B cell (primary cell): ENCODE data around the gene CREBBP. TPM values are rescaled to one million over a fixed set of nuclear protein-coding genes. Genes with fewer than 3 reads are reported as not detected.
A peak's percentile ranks its signal among the peaks of the same experiment; 100 is the strongest.

Experiments used
- ATAC-seq: fragments of 200-7000 bp; cut with Tn5 transposase; one replicate; pipeline ENCODE4 v1.10.0; 2021; ENCODE audit warnings: low read depth, mild to moderate bottlenecking, moderate number of reproducible peaks, moderate library complexity
- CTCF ChIA-PET: fragments of 350-600 bp; sonication (Branson Sonifier 250); formaldehyde crosslinking; loops from one replicate; lab custom pipeline; 2021; ENCODE audit warnings: antibody characterized with exemption, inconsistent platforms; lab: Charles Lee
- POLR2A ChIA-PET: fragments of 350-600 bp; sonication (Branson Sonifier 250); formaldehyde crosslinking; loops from one replicate; lab custom pipeline; 2021; ENCODE audit warnings: antibody characterized with exemption; lab: Charles Lee
- DNase-seq: peaks from one replicate; pipeline ENCODE4 v3.0.0; 2013
- H2AFZ ChIP-seq: 2 replicates; pipeline ENCODE4 v1.6.1; 2012; ENCODE audit warnings: mild to moderate bottlenecking, low read depth, low read length; ENCODE audit not compliant: insufficient read depth, poor library complexity, severe bottlenecking
- H3K27ac ChIP-seq, 2 donors: 1 replicate in 1 of 2; 2 replicates in 1 of 2; pipeline ENCODE4 v1.5.1; 2012 to 2013; ENCODE audit warnings: low read length in 2 of 2, mild to moderate bottlenecking in 2 of 2, moderate library complexity in 1 of 2
- H3K27me3 ChIP-seq, 4 experiments: fragments of 200-600 bp in 1 of 4; sonication (generic) in 1 of 4; replicated peaks in 1 of 4; 1 replicate in 2 of 4; 2 replicates in 2 of 4; pipeline versions ENCODE4 v1.6.1 to v1.7.0; 2013 to 2016; ENCODE audit warnings: low read length in 3 of 4, mild to moderate bottlenecking in 2 of 4, mixed read lengths in 1 of 4, moderate library complexity in 1 of 4; ENCODE audit not compliant: insufficient read depth in 4 of 4, control insufficient read depth in 3 of 4; ENCODE audit errors: control extremely low read depth in 1 of 4
- H3K36me3 ChIP-seq, 2 experiments: replicated peaks in 1 of 2; 1 replicate in 1 of 2; 2 replicates in 1 of 2; pipeline versions ENCODE4 v1.6.1 to v1.7.1; 2013; ENCODE audit warnings: low read length in 1 of 2; ENCODE audit not compliant: insufficient read depth in 2 of 2, control insufficient read depth in 1 of 2; ENCODE audit errors: control extremely low read depth in 1 of 2, extremely low read depth in 1 of 2
- H3K4me1 ChIP-seq, 2 donors: fragments of 200-600 bp in 1 of 2; sonication (generic) in 1 of 2; 1 replicate in 1 of 2; 2 replicates in 1 of 2; pipeline versions ENCODE4 v1.5.1 to v1.6.1; 2013 to 2017; ENCODE audit warnings: low read length in 2 of 2; ENCODE audit not compliant: control insufficient read depth in 2 of 2, insufficient read depth in 2 of 2
- H3K4me2 ChIP-seq: replicated peaks from 2 replicates; pipeline ENCODE3; 2012; ENCODE audit warnings: mild to moderate bottlenecking, low read depth, low read length; ENCODE audit not compliant: poor library complexity, severe bottlenecking
- H3K4me3 ChIP-seq, 5 experiments: fragments of 200-600 bp in 1 of 5; sonication (generic) in 1 of 5; 1 replicate in 3 of 5; 2 replicates in 2 of 5; pipeline versions ENCODE4 v1.5.1 to v1.7.0; 2011 to 2016; ENCODE audit warnings: low read length in 4 of 5, mild to moderate bottlenecking in 4 of 5, low read depth in 2 of 5, control low read depth in 1 of 5, moderate library complexity in 1 of 5; ENCODE audit not compliant: insufficient read depth in 1 of 5; ENCODE audit errors: control extremely low read depth in 1 of 5, extremely low read depth in 1 of 5
- H3K79me2 ChIP-seq: fragments of 200-600 bp; sonication (generic); one replicate; pipeline ENCODE4 v1.6.0; 2016; ENCODE audit warnings: low read length; ENCODE audit not compliant: control insufficient read depth, insufficient read depth
- H3K9ac ChIP-seq: fragments of 200-600 bp; sonication (generic); 2 replicates; pipeline ENCODE4 v1.6.1; 2017; ENCODE audit warnings: mild to moderate bottlenecking, low read length, moderate library complexity
- H3K9me3 ChIP-seq, 3 donors: one replicate each; pipeline versions ENCODE4 v1.6.1 to v1.7.1; 2013; ENCODE audit warnings: low read length in 2 of 3; ENCODE audit not compliant: control insufficient read depth in 2 of 3, insufficient read depth in 1 of 3; ENCODE audit errors: control extremely low read depth in 1 of 3
- H4K20me1 ChIP-seq: 2 replicates; pipeline ENCODE4 v1.6.0; 2012; ENCODE audit warnings: mild to moderate bottlenecking, low read length; ENCODE audit not compliant: insufficient read depth, control insufficient read depth, poor library complexity, severe bottlenecking
- H3K27ac Mint-ChIP-seq: one replicate; pipeline ENCODE4 v1.8.0; 2021; ENCODE audit warnings: mixed read lengths
- H3K27me3 Mint-ChIP-seq: one replicate; pipeline ENCODE4 v1.8.0; 2021; ENCODE audit warnings: mixed read lengths
- H3K4me1 Mint-ChIP-seq: one replicate; pipeline ENCODE4 v1.8.0; 2021; ENCODE audit warnings: mixed read lengths
- H3K4me3 Mint-ChIP-seq: one replicate; pipeline ENCODE4 v1.8.0; 2021; ENCODE audit warnings: mixed read lengths
- H3K9me3 Mint-ChIP-seq: one replicate; pipeline ENCODE4 v1.8.0; 2022; ENCODE audit warnings: mixed read lengths; ENCODE audit not compliant: insufficient read depth
- EZH2 ChIP-seq: IDR thresholded peaks from 2 replicates; pipeline ENCODE4 v1.6.1; 2012; ENCODE audit warnings: borderline replicate concordance, low read depth, mild to moderate bottlenecking, moderate library complexity, low read length; ENCODE audit not compliant: insufficient read depth, poor library complexity, severe bottlenecking
- WGBS: methylation state at CpG from one replicate; pipeline ENCODE4 v1.1.5; 2013; ENCODE audit warnings: missing lambda C conversion rate; ENCODE audit not compliant: insufficient coverage; 5-methylcytosine and 5-hydroxymethylcytosine counted together
- intact Hi-C: fragments of 100-400 bp; cut with micrococcal nuclease; formaldehyde crosslinking; loops from one replicate; pipeline ENCODE4 v1.10.0; 2022
- polyA plus RNA-seq: library from polyadenylated mRNA; depleted of rRNA; stranded (reverse); fragments of >200 nt; gene quantifications from 2 replicates; pipeline ENCODE4 v1.2.3, GENCODE V29; 2012
- total RNA-seq, 2 donors: library from RNA; stranded (reverse); fragments of 120-200 nt in 1 of 2; gene quantifications; 1 replicate in 1 of 2; 2 replicates in 1 of 2; pipeline versions ENCODE4 v1.2.3 to v1.2.4, GENCODE V29; 2013 to 2022
- TF ChIP-seq, protein P1 (sequence below): fragments of 200-600 bp; IDR thresholded peaks from one replicate; pipeline ENCODE4 v1.8.0; 2022; ENCODE audit warnings: antibody characterized with exemption, mild to moderate bottlenecking

Gene CREBBP
- total and polyA plus RNA-seq, 2 donors (not counting 1 experiment from before 2014, with no cell fraction given): 27.6 to 206 TPM

- H3K4me2 ChIP-seq: peak overlapping the region; percentile 27
- H3K79me2 ChIP-seq: peaks cover 100% of the 10 kb centered on the region
- no peak overlapping the region for H3K27ac Mint-ChIP-seq
- H3K4me3 ChIP-seq: no peak overlapping the region
- no peaks in the 10 kb centered on the region for H3K27me3 Mint-ChIP-seq
- peak overlapping the region; percentile 27 for H3K4me3 Mint-ChIP-seq
- no peak overlapping the region for H3K27ac ChIP-seq
- TF ChIP-seq EZH2: no peak
- TF ChIP-seq, protein P1, sequence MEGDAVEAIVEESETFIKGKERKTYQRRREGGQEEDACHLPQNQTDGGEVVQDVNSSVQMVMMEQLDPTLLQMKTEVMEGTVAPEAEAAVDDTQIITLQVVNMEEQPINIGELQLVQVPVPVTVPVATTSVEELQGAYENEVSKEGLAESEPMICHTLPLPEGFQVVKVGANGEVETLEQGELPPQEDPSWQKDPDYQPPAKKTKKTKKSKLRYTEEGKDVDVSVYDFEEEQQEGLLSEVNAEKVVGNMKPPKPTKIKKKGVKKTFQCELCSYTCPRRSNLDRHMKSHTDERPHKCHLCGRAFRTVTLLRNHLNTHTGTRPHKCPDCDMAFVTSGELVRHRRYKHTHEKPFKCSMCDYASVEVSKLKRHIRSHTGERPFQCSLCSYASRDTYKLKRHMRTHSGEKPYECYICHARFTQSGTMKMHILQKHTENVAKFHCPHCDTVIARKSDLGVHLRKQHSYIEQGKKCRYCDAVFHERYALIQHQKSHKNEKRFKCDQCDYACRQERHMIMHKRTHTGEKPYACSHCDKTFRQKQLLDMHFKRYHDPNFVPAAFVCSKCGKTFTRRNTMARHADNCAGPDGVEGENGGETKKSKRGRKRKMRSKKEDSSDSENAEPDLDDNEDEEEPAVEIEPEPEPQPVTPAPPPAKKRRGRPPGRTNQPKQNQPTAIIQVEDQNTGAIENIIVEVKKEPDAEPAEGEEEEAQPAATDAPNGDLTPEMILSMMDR: no peak
- ATAC-seq: no peak
- no peak overlapping the region for H3K9ac ChIP-seq
- intact Hi-C loops: loop anchor here (10.0 kb wide), 1 partner anchor 349 kb away; no protein-coding TSS in a partner anchor
- ChIA-PET POLR2A (no interaction called here), CTCF (no interaction called here)
- DNase-seq: no peak
- H3K9me3 Mint-ChIP-seq: no peaks in the 10 kb centered on the region
- 98% methylated on average over 7 of the region's 13 CpGs for WGBS
- no peak overlapping the region for H2AFZ ChIP-seq
- H3K36me3 ChIP-seq: peaks cover 0 to 31% of the 10 kb centered on the region in 2 experiments
- H3K27me3 ChIP-seq: no peaks in the 10 kb centered on the region
- peaks cover 94% of the 10 kb centered on the region for H3K4me1 Mint-ChIP-seq
- H3K9me3 ChIP-seq: no peaks in the 10 kb centered on the region
- peaks cover 75 to 82% of the 10 kb centered on the region in 2 donors for H3K4me1 ChIP-seq
- peaks cover 100% of the 10 kb centered on the region for H4K20me1 ChIP-seq
Observed at GRCh38 chr16:3873482-3874173, 6.9 kb downstream of the CREBBP start.

- no peak overlapping the region for H3K4me3 ChIP-seq
- peak overlapping the region; percentile 32 for H3K4me2 ChIP-seq
- ATAC-seq (no peak), DNase-seq (no peak)
- Mint-ChIP-seq H3K9me3 (no peaks in the 10 kb centered on the region), H3K27ac (peak overlapping the region; percentile 10), H3K4me1 (peaks cover 87% of the 10 kb centered on the region), H3K27me3 (no peaks in the 10 kb centered on the region), H3K4me3 (peak overlapping the region; percentile 59)
- H3K36me3 ChIP-seq: peaks cover 0 to 24% of the 10 kb centered on the region in 2 experiments
- ChIA-PET POLR2A (no interaction called here), CTCF (interaction anchor here (0.6 to 1.5 kb wide), 2 partner anchors 10 to 134 kb away, joined by 3 read pairs; no protein-coding TSS in a partner anchor)
- H3K9me3 ChIP-seq: no peaks in the 10 kb centered on the region
- H3K4me1 ChIP-seq: peaks cover 69 to 74% of the 10 kb centered on the region in 2 donors
- H4K20me1 ChIP-seq: peaks cover 100% of the 10 kb centered on the region
- H3K27ac ChIP-seq: no peak overlapping the region
- intact Hi-C loops: loop anchor here (10.0 kb wide), 1 partner anchor 348 kb away; no protein-coding TSS in a partner anchor
- TF ChIP-seq, protein P1: no peak
- TF ChIP-seq EZH2: no peak
- H3K27me3 ChIP-seq: no peaks in the 10 kb centered on the region
- 92% methylated on average over 12 of the region's 12 CpGs for WGBS
- no peak overlapping the region for H3K9ac ChIP-seq
- peaks cover 100% of the 10 kb centered on the region for H3K79me2 ChIP-seq
- no peak overlapping the region for H2AFZ ChIP-seq
Observed at GRCh38 chr16:3872216-3872895, 8.2 kb downstream of the CREBBP start.
